HG02678 (cell line): Measurements from ENCODE around the gene BAHD1.
A peak's percentile ranks its signal among the peaks of the same experiment; 100 is the strongest.

Experiments
- ATAC-seq: cut with Tn5 transposase; IDR thresholded peaks from one replicate; pipeline ENCODE4 v1.9.1; 2021; ENCODE audit warnings: mild to moderate bottlenecking, moderate library complexity; ENCODE audit not compliant: unreplicated experiment

BAHD1 gene

DNA sequence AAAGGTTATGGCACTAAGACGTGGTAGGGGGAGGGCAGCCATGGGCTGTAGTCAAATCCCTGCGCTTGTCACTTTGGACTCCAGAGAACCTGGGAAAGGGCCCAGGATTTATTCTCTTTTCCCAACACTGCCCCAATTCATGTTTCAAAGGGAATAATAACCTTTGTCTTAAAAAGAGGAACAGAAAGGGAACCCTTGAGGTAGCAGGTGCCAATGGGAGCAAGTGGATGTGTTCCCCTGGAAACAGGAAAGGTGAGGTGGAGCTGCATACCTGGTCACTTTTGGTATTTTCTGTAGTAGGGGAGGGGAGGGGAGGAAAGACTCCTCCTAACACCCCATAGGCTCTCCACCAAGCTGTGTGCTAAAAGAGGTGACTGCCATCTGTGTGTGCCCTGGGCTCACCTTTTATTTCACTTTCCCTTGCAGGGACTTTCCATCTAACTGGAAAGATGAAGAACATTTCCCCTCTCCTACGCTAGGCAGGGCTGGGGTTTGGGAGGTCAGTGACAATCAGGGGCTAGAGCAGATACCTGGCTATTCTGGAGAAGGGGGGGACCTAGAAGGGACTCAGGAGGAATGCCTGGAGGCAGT, 23.9 kb downstream of the BAHD1 start:
- no peak for ATAC-seq

DNA sequence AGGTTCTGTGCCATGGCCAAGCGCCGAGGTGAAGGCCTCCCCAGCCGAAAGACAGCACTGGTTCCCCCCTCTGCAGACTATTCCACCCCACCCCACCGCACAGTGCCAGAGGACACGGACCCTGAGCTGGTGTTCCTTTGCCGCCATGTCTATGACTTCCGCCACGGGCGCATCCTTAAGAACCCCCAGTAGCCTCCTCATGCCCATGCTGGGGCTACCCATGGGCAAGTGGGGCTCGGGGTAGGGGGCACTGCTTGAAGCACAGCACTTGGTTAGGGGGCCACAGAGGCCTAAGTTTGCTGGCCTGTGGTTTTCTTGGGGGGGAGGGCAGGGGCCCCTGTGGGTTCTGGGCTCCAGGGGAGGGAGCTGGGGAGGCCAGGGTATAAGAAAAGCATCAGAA, 25.2 kb downstream of the BAHD1 start:
- no peak for ATAC-seq

DNA sequence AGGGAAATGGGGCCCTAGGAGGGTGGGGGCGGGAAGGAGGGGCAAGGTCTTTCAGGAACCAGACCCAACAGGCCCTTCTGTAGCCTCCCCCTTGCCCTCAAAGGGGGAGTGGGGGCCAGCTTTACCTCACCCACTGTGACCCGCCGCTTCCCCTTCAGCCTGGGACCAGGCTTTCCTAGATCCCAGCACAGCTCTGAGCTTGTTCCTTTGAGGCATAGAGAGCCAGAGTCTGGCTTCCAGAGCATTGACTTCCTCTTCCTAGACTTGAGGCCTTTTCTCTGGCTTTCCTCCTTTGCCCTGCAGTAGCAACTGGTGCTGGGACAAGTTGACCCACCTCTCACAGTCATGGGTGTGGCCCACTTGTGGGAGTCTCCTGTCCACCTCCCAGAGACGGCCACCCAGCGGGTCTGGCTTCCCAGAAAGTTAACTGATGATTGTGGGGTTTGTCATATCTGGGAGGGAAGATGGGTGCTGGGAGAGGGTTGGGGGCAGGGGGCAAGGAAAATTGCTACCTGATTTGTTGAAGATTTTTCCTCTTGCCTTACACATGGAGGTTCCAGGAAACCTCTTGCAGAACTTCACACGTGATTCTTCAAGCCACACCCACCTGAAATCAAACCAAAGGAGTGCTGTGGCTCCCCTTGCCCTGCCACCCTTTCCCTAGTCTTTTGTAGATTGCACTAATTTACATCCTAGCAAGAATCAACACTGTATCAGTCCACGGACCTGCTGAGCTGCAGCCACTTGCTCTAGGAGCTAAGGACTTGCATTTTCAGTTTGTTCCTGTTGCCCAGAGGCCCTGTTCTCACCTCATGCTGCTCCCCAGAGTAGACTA, 25.9 kb downstream of the BAHD1 start:
- no peak for ATAC-seq

DNA sequence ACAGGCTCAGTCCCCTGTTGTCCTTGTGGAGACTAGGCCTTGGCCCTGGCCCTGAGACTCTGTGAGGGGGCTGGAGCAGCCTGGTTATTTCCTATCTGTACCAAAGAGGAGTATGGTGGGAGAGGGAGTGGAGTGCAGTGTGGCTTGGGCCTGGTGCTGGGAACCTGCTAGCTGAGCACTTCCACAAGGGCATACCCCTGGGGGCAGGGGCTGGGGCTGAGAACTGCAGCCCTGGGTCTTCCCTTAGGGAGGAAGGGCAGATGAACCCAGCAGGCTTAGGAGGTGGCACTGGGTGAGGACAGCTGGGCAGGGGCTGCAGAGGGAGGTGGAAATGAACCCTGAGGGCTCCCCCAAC, 26.5 kb downstream of the BAHD1 start:
- ATAC-seq = no peak

DNA sequence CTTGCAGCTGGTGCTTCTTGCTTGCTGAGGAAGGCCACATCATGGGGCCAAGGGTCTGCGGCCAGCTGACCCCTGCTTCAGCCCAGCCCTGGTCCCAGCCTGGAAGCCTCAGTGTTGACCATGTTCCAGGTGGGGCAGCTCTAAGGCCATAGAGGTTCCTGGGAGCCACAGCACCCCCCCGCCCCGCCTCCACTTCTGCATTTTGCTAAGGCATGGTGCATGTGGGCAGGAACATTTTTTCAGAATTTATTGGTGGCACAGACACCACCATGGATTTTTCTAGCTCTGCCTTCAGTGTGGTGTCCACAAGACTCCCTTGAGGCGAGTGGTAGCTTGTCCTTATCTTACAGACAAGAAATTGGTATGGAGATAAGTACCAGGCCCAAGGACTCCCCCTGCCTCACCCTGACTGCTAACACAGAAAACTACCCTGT, 28.2 kb downstream of the BAHD1 start:
- ATAC-seq = no peak

DNA sequence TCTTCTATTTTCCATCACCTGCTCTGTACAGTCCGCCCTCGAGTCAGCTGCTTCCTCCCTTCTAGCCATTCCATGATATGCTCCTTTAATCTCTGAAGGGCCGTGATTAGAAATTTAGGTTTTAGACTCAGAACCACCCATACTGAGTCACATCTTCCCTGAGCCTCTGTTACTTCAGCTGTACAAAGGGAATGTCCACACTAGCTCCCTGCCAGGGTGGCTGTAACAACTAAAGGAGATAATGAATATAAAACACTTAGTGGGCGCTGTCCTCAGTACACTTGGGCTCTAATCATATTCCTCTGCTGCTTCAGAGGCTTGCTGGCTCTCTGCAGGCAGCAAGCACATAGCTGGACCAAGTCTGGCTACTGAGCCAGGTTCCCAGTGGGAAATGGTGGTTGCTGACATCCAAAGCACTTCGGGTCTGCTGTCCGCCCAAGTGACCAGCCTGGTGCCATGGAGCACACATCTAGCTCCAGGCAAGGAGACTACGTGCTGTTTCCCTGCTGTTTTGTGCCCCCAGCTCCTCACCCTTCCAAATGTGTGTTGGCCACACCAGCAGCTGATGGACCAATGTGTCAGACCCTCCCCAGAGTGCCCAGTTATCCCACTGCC, 29.1 kb downstream of the BAHD1 start:
- ATAC-seq = no peak

DNA sequence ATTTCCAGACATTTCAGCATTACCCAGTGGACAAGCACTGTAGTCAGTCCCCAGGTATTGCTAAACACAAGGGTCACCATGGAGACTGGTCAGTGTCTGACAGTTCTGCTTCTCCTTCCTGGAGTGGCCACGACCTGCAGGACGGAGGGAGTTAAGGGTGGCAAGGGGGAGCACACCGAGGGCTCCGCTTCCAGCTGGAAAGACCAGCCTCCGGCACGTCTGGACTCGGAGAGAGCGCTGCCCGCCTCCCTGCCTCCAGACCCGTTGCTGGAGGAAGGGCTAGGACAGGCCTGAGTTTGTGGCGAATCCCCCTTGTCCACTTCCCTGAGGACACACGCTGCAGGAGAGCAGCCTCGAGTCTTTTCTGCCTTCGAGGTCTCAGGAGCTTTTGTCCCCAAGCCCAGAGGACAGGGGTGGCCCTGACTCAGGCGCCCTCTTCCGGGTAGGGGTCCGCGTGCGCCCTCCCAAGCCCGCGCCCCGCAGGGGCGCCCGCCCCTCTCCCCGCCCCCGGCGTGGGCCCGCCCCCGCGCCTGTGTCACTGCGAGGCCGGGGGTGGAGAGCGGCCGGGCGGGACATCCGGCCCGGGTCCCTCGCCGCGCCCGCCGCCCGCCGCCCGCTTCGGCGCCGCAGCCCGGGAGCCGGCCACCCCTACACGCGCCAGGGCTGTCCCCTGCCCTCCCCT, 29.8 kb downstream of the BAHD1 start, which contains the start of gene CHST14:
TSS of gene CHST14 (plus strand) at position 562 of the 682 bp plus-strand sequence. CDS start 230 bp downstream, outside the sequence.
- peak; percentile 70 for ATAC-seq

GRCh38 chr15:40471105-40471807, 30.5 kb downstream of the BAHD1 start:
- ATAC-seq = peak; percentile 40

DNA sequence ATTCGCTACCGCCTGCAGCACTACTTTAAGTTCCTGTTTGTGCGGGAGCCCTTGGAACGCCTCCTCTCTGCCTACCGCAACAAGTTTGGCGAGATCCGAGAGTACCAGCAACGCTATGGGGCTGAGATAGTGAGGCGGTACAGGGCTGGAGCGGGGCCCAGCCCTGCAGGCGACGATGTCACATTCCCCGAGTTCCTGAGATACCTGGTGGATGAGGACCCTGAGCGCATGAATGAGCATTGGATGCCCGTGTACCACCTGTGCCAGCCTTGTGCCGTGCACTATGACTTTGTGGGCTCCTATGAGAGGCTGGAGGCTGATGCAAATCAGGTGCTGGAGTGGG, 31.0 kb downstream of the BAHD1 start:
- peak; percentile 20 for ATAC-seq

GRCh38 chr15:40472171-40472727, 31.5 kb downstream of the BAHD1 start:
- ATAC-seq = no peak

DNA sequence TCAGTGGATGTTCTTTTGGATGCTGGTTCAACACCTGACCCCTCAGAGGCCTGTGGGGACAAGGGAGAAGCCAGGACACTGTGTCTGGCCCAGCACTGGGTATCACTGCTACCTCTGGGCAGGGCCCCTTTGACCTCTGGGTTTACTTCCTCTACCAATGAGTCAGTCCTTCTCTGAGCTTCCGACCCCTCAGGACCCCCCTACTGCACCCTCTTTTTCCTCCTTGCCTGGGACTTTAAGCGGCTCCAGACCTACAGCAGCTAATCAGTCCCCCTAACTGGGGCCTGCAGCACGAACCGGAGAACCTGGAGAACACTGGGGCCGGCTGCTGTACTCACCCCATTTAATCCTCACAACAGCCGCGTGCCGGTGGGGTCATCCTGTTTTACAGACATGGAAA, 33.8 kb downstream of the BAHD1 start:
- ATAC-seq = no peak

DNA sequence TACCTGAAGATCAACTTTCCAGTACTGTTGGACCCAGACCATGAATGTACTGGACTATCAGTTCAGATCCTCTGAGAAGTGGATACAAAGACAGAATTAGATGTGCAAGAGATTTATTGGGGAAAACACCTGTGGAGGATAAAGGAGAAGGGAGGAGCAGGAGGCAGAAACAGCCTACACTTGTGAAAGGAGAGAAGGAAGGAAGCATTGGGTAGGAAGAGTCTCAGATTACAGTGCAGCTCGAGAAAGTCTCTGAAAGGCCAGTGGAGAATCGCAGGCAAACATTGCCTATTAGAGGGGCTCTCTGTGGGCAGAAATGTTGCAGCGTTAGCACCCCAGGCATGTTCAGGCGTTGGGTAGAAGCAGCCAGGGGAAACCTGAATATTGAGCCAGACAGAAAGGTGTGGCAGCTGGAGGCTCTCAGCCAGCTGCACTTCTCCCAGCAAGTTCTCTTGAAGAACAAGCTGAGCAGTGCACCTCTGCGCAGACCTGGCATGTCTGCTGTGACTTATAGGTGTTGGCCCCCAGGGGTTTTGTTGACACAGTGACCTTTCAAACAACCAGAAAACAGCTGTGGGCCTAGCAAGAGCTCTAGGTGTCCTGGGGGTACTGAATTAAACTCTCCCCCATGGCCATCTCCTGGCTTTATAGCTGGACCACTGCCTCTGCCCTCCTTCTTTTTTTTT, 37.0 kb downstream of the BAHD1 start:
- no peak for ATAC-seq

DNA sequence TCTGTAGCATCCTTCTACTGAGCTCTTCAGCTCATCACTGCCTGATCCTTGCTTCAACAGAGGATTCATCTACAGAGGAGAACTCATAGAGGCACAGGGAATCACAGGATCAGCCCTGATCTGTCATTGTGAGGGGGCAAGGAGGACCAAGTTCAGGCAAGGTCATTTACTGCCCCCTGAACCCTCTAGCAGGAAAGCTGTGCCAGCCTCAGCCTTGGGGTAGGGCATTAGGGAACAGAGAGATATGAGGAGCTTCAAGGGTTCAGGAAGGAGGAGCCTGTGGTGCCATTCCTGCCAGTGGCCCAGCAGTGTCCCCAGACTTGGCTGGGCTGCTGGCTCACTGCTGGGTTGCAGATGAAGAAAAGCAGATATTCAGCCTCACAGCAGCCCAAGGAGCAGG, 38.3 kb downstream of the BAHD1 start:
- ATAC-seq = no peak

- no peak for ATAC-seq
Observed at GRCh38 chr15:40481341-40482074, 40.8 kb downstream of the BAHD1 start.

DNA sequence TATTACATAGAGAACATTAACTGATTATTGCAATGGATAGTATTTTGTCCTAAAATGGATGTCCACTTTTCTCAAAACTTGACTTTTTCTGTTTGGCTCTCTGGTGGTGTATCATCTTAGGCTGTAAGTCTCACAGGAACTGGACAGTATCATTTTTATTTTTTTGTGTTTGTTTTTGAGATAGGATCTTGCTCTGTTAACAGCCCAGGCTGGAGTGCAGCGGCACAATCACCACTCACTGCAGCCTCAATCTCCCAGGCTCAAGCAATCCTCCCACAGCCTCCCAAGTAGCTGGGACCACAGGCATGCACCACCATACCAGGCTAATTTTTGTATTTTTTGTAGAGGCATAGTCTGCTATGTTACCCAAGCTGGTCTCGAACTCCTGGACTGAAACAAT, 43.2 kb downstream of the BAHD1 start:
- ATAC-seq = no peak

DNA sequence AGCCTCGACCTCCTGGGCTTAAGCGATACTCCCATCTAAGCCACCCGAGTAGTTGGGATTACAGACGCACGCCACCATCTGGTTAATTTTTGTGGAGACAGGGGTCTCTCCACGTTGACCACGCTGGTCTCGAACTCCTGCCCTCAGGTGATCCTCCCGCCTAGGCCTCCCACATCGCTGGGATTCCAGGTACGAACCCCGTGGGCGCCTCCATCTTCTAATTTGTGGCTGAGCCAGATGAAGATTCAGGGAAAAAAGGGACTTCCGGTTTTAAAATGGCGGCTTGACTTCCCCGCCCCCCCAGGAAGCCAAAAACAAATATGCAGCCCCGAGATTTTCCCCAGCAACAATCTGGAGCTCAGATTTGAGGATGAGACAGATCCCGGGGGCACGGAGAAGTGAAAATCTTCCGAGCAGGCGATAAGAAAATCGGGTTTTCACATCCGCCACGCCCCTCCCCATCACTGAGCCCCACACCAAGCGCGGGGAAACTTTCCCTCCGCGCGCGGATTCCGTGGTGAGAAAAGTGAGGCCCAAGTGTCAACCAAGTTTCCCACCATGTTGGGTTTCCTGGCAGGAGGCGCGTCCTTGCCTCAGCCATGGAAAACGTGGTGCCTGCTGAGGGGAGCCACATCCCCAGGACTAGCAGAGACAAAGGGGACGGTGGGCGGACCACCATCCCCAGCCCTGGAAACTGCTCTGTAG, 45.5 kb downstream of the BAHD1 start:
- ATAC-seq = no peak

DNA sequence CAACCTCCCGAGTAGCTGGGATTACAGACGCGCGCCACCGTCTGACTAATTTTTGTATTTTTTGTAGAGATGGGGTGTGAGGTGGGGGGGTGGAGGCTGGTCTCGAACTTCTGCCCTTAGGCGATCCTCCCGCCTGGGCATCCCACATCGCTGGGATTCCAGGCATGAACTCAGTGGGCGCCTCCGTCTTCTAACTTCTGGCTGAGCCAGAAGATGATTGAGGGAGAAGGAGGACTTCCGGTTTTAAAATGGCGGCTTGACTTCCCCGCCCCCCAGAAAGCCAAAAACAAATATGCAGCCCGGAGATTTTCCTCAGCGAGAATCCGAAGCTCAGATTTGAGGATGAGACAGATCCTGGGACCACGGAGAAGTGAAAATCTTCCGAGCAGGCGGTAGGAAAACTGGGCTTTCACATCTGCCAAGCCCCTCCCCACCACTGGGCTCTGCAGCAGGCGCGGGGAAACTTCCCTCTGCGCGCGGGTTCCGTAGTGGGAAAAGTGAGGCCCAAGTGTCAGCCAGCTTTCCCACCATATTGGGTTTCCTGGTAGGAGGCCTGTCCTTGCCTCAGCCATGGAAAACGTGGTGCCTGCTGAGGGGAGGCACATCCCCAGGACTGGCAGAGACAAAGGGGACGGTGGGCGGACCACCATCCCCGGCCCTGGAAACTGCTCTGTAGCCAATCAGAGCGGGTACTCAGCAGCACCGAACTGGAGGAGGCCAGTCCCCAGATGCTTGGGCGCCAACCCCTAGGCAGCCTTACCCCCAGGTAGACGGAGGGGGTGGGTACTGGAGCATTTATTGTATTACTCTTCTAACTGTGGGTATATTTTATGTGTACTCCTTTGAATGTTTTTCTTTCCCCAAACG, 47.3 kb downstream of the BAHD1 start:
- ATAC-seq = no peak
